AG04449 (cell line): Measurements from ENCODE around the gene GCSH.

ENCODE experiments used
- CTCF ChIA-PET: fragments of 350-600 bp; formaldehyde crosslinking; extraction: SDS; loops from one replicate; lab custom pipeline; 2021; ENCODE audit warnings: antibody characterized with exemption; lab: Yijun Ruan, JAX
- POLR2A ChIA-PET: fragments of 400-600, 350-600 bp; formaldehyde crosslinking; extraction: SDS; loops from one replicate; lab custom pipeline; 2020; ENCODE audit warnings: antibody characterized with exemption, inconsistent platforms; lab: Yijun Ruan, JAX
- DNase-seq: peaks from one replicate; pipeline ENCODE4 v3.0.0-alpha.2; 2010; ENCODE audit warnings: low read depth, low spot score
- H3K4me3 ChIP-seq: 2 replicates; pipeline ENCODE4 v1.5.1; 2011; ENCODE audit warnings: low read depth, mild to moderate bottlenecking, control low read depth, low read length
- CTCF ChIP-seq: IDR thresholded peaks from one replicate; pipeline ENCODE4 v1.5.1; 2011; ENCODE audit warnings: mild to moderate bottlenecking, moderate library complexity, low read length, control low read depth, inconsistent platforms; ENCODE audit not compliant: insufficient read depth; ENCODE audit errors: missing control alignments

GCSH gene

GRCh38 chr16:81035398-81035974 is 60.7 kb downstream of the GCSH start, which contains the start of gene ATMIN:
Gene ATMIN (plus strand): TSS chr16:81035842. CDS start chr16:81035871, 29 bp downstream.
- ChIA-PET POLR2A (interaction anchor here (0.7 to 1.1 kb wide), 3 partner anchors 42 to 333 kb away, joined by 3 read pairs; partner anchors contain the start of gene C16orf46), CTCF (interaction anchor here (0.6 to 5.9 kb wide), 42 partner anchors 9 to 703 kb away, joined by 3 to 67 read pairs (median 6); partner anchors contain the start of genes C16orf46, CENPN and CMC2)
- peak within 1 kb of the TSS; percentile 74 for H3K4me3 ChIP-seq
- TF ChIP-seq CTCF = peak; percentile 81
- no peak for DNase-seq
